ENCODE results near the gene ADAMTSL1.

The ADAMTSL1 gene

DNA sequence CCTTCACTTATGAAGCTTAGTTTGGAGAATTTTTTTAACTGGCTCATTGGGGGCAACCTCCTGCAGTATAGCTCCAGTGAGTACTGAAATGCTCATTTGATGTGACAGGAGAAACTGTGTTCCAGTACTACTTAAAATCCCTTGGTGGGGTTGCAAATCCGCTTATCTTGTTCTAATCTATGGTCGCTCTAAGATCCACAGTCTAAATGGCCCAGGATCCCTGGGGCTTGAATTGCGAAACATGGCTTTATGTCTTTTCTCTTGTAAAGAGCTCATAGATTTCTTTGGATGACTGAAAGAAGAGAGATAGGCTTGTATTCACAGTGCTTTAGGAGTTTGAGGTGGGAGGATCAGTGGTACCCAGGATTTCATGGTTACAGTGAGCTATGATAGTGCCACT, 52.7 kb downstream of the ADAMTSL1 start:
- H3K4me3 ChIP-seq (ENCODE audit: control insufficient read depth, low read depth, low read length), result no peak overlapping the region
- DNase-seq (ENCODE audit: low read depth), result no peak
- TF ChIP-seq, protein P1, sequence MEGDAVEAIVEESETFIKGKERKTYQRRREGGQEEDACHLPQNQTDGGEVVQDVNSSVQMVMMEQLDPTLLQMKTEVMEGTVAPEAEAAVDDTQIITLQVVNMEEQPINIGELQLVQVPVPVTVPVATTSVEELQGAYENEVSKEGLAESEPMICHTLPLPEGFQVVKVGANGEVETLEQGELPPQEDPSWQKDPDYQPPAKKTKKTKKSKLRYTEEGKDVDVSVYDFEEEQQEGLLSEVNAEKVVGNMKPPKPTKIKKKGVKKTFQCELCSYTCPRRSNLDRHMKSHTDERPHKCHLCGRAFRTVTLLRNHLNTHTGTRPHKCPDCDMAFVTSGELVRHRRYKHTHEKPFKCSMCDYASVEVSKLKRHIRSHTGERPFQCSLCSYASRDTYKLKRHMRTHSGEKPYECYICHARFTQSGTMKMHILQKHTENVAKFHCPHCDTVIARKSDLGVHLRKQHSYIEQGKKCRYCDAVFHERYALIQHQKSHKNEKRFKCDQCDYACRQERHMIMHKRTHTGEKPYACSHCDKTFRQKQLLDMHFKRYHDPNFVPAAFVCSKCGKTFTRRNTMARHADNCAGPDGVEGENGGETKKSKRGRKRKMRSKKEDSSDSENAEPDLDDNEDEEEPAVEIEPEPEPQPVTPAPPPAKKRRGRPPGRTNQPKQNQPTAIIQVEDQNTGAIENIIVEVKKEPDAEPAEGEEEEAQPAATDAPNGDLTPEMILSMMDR (IDR thresholded peaks at IDR 0.05; ENCODE audit: control insufficient read depth, insufficient read depth, low read depth, low read length, missing control alignments), result no peak

GRCh38 chr9:18531136-18532065, 57.4 kb downstream of the ADAMTSL1 start:
- no peak overlapping the region for H3K4me3 ChIP-seq (ENCODE audit: control insufficient read depth, low read depth, low read length)
- TF ChIP-seq, protein P1 (IDR thresholded peaks at IDR 0.05; ENCODE audit: control insufficient read depth, insufficient read depth, low read depth, low read length, missing control alignments), result no peak
- no peak for DNase-seq (ENCODE audit: low read depth)

DNA sequence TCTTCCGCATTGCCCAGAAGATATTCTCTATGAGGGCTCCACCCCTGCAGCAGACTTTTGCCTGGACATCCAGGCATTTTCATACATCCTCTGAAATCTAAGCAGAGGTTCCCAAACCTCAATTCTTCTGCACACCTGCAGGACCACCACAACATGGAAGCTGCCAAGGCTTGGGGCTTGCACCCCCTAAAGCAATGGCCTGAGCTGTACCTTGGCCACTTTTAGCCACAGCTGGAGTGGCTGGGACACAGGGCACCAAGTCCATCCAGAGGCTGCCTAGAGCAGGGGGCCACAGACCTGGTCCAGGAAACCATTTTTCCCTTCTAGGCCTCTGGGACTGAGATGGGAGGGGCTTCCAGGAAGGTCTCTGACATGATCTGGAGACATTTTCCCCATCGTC, 60.7 kb downstream of the ADAMTSL1 start:
- no peak for DNase-seq (ENCODE audit: low read depth)
- H3K4me3 ChIP-seq (ENCODE audit: control insufficient read depth, low read depth, low read length), result no peak overlapping the region
- TF ChIP-seq, protein P1 (IDR thresholded peaks at IDR 0.05; ENCODE audit: control insufficient read depth, insufficient read depth, low read depth, low read length, missing control alignments), result no peak

GRCh38 chr9:18536554-18536953, 62.6 kb downstream of the ADAMTSL1 start:
- TF ChIP-seq, protein P1 (IDR thresholded peaks at IDR 0.05; ENCODE audit: control insufficient read depth, insufficient read depth, low read depth, low read length, missing control alignments), result no peak
- no peak overlapping the region for H3K4me3 ChIP-seq (ENCODE audit: control insufficient read depth, low read depth, low read length)
- DNase-seq (ENCODE audit: low read depth), result no peak

GRCh38 chr9:18539203-18539693, 65.3 kb downstream of the ADAMTSL1 start:
- no peak overlapping the region for H3K4me3 ChIP-seq (ENCODE audit: control insufficient read depth, low read depth, low read length)
- DNase-seq (ENCODE audit: low read depth), result no peak
- TF ChIP-seq, protein P1 (IDR thresholded peaks at IDR 0.05; ENCODE audit: control insufficient read depth, insufficient read depth, low read depth, low read length, missing control alignments), result no peak

- DNase-seq (ENCODE audit: low read depth), result no peak
- TF ChIP-seq, protein P1 (IDR thresholded peaks at IDR 0.05; ENCODE audit: control insufficient read depth, insufficient read depth, low read depth, low read length, missing control alignments), result no peak
- no peak overlapping the region for H3K4me3 ChIP-seq (ENCODE audit: control insufficient read depth, low read depth, low read length)
Observed at GRCh38 chr9:18542837-18543405, 69.0 kb downstream of the ADAMTSL1 start.
